Activated T-cell treated with anti-CD3 and anti-CD28 coated beads for 24 hours (primary cell): ENCODE data around the gene USP38.
"Not testable (repeated sequence)": the region's sequence is repeated elsewhere in the genome, so short reads cannot be mapped to it uniquely, and the experiment has no call there.

Experiments used
- DNase-seq: peaks from one replicate; pipeline ENCODE4 v3.0.0-alpha.2; 2020; ENCODE audit warnings: low read depth

The USP38 gene

DNA sequence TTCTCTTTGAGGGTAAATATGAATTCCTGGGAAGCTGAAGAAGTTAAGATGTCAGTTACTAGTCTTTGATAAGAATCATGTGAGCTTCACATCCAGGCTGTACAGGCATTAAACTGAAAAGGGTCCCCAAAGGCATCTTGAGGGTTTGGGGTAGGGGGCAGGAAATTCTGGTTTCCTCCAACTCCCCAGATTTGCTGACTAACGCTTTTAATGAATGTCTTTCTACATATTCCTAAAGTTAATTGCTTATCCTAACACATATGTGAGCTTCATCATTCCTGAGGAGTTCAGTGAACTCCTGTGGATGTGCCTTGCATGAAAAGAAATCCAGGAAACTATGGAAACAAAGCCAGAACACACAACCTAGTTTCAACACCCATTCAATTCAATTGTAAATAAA lies 78.1 kb downstream of the USP38 start:
- DNase-seq, result no peak

DNA sequence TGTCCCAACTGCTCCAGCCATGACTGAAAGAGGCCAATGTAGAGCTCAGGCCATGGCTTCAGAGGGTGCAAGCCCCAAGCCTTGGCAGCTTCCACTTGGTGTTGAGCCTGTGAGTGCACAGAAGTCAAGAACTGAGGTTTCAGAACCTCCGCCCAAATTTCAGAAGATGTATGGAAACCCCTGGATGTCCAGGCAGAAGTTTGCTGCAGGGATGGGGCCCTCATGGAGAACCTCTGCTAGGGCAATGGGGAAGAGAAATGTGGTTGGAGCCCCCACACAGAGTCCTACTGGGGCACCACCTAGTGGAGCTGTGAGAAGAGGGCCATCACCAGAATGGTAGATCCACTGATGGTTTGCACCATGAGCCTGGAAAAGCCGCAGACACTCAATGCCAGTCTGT lies 83.0 kb downstream of the USP38 start:
- not testable (repeated sequence) for DNase-seq

- DNase-seq, result no peak
Observed at GRCh38 chr4:143270256-143270838, 85.6 kb downstream of the USP38 start.
